Activated T-cell treated with anti-CD3 and anti-CD28 coated beads, Interleukin-2, amount 50 U/mL, for 24 hours (primary cell): ENCODE data around the gene PIN1.
"Not testable (repeated sequence)": the region's sequence is repeated elsewhere in the genome, so short reads cannot be mapped to it uniquely, and the experiment has no call there.

Experiments
- DNase-seq: peaks from one replicate; pipeline ENCODE4 v3.0.0-alpha.2; 2020
- H3K27ac Mint-ChIP-seq: 2 replicates; pipeline ENCODE4 v1.8.0; 2020; ENCODE audit warnings: mild to moderate bottlenecking, mixed read lengths
- H3K27me3 Mint-ChIP-seq: 2 replicates; pipeline ENCODE4 v1.8.0; 2020; ENCODE audit warnings: mixed read lengths
- H3K36me3 Mint-ChIP-seq: 2 replicates; pipeline ENCODE4 v1.8.0; 2020; ENCODE audit warnings: low read depth, mixed read lengths
- H3K4me1 Mint-ChIP-seq: 2 replicates; pipeline ENCODE4 v1.8.0; 2020; ENCODE audit warnings: low read depth, mixed read lengths
- H3K4me3 Mint-ChIP-seq: 2 replicates; pipeline ENCODE4 v1.8.0; 2020; ENCODE audit warnings: mild to moderate bottlenecking, moderate library complexity, mixed read lengths
- H3K9me3 Mint-ChIP-seq: 2 replicates; pipeline ENCODE4 v1.8.0; 2020; ENCODE audit warnings: mixed read lengths

PIN1 gene

DNA sequence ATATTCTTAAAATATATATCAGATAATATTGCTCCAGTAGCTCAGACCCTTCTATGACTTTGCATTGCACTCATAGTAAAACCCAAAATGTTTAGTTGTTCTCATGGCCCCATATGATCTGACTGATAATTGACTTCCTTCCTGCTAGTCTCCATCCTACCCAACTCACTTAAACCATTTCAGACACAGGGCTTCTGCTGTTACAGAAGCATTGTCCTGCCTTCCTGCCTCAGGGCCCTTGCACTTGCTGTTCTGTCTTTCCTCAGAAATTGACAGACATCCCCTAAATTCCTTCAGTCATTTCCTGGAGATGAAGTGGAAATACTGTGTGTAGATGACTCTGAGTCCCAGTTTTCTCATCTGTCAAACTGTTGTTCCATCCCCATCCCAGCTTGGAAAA lies 36.0 kb upstream of the PIN1 start:
- no peak for DNase-seq
- peaks cover 13% of the 10 kb centered on the region for H3K36me3 Mint-ChIP-seq

DNA sequence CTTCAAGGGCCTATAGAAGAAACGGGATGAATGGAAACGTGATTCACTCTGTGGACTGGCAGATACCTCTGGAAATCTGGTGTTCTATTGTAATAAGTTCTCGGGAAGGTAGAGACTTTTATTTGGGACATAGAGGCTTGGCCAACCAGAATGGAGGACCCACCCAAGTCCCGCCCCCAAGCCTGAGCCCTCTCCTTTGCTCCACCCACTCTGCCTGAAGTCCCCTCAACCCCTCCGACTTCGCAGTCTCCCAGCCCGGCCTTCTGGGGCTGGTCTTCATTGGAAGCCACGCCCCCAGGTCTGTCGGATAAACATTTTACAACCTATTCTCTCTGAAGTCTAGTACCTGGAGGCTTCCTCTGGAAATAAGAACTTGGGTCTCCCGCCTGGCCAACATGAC lies 33.1 kb upstream of the PIN1 start:
- DNase-seq, result no peak
- Mint-ChIP-seq H3K27ac (no peak overlapping the region), H3K36me3 (peaks cover 27% of the 10 kb centered on the region), H3K9me3 (no peaks in the 10 kb centered on the region), H3K4me1 (peaks cover 22% of the 10 kb centered on the region), H3K4me3 (no peak overlapping the region), H3K27me3 (no peaks in the 10 kb centered on the region)

More for the DNA sequence above, 36.0 kb upstream of the PIN1 start:
- Mint-ChIP-seq H3K27ac (peak overlapping the region; percentile 10), H3K9me3 (no peaks in the 10 kb centered on the region), H3K27me3 (no peaks in the 10 kb centered on the region), H3K4me3 (no peak overlapping the region), H3K4me1 (peaks cover 25% of the 10 kb centered on the region)

DNA sequence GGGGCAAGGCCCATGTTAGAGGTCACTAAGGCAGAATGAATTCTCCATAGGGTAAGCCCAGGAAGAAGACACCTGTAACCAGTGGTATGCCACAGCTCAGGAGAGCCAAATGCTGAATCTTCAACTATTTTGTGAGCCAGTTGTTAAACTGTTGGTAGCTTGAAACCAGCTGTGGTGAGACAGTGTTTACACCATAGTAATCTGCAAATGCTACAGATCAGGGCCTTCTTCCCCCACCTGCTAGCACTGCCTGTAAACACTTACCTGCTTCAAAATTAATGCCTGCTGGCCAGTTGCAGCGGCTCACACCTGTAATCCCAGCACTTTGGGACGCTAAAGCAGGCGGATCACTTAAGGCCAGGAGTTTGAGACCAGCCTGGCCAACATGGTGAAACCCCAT lies 28.3 kb upstream of the PIN1 start:
- peaks cover 59% of the 10 kb centered on the region for H3K36me3 Mint-ChIP-seq
- H3K27me3 Mint-ChIP-seq, result no peaks in the 10 kb centered on the region
- H3K4me3 Mint-ChIP-seq, result no peak overlapping the region
- no peak for DNase-seq
- no peaks in the 10 kb centered on the region for H3K9me3 Mint-ChIP-seq
- H3K4me1 Mint-ChIP-seq, result peaks cover 31% of the 10 kb centered on the region
- no peak overlapping the region for H3K27ac Mint-ChIP-seq

GRCh38 chr19:9808855-9809824 lies 26.0 kb upstream of the PIN1 start:
- peaks cover 63% of the 10 kb centered on the region for H3K36me3 Mint-ChIP-seq
- H3K9me3 Mint-ChIP-seq, result no peaks in the 10 kb centered on the region
- H3K27ac Mint-ChIP-seq, result peak overlapping the region; percentile 80
- DNase-seq, result no peak
- no peaks in the 10 kb centered on the region for H3K27me3 Mint-ChIP-seq
- no peak overlapping the region for H3K4me3 Mint-ChIP-seq
- H3K4me1 Mint-ChIP-seq, result peaks cover 30% of the 10 kb centered on the region

GRCh38 chr19:9811139-9811538 lies 24.0 kb upstream of the PIN1 start:
- DNase-seq, result no peak
- Mint-ChIP-seq H3K27ac (no peak overlapping the region), H3K4me3 (no peak overlapping the region), H3K27me3 (no peaks in the 10 kb centered on the region), H3K9me3 (peaks cover under 1% of the 10 kb centered on the region), H3K36me3 (peaks cover 70% of the 10 kb centered on the region), H3K4me1 (peaks cover 34% of the 10 kb centered on the region)

DNA sequence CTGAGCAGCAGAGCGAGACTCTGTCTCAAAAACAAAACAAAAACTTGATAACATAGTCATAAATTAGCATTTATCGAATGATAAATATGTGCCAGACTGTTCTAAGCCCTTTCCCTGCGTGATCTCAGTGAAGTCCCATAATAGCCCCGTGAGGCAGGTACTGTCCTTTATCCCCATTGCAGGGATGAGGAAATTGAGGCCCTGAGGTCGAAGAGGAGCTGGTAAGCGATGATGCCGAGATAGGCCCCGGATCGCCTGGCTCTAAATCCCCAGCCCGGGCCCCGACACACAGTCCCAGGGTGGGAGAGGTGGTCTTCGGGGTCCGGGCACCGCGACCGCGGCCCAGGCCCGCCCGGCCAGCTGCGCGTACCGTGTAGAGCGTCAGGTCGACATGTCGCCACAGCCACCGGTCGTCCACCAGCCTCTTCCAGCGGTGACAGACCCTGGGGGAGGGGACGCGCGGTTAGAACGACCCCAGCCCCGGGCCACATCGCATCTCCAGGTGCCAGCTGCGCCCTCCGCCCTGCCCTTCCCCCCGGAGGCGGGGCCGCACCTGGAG lies 16.9 kb upstream of the PIN1 start:
- Mint-ChIP-seq H3K4me1 (peaks cover 39% of the 10 kb centered on the region), H3K9me3 (peaks cover 7% of the 10 kb centered on the region), H3K4me3 (peak overlapping the region; percentile 93), H3K36me3 (peaks cover 51% of the 10 kb centered on the region), H3K27ac (peak overlapping the region; percentile 97), H3K27me3 (no peaks in the 10 kb centered on the region)
- no peak for DNase-seq

GRCh38 chr19:9818734-9819595 lies 16.2 kb upstream of the PIN1 start, which contains the start of gene FBXL12:
TSS of gene FBXL12 (minus strand) at chr19:9819079. CDS start at chr19:9818813, 266 bp downstream.
- Mint-ChIP-seq H3K27me3 (no peaks in the 10 kb centered on the region), H3K36me3 (peaks cover 51% of the 10 kb centered on the region), H3K4me1 (peaks cover 39% of the 10 kb centered on the region), H3K4me3 (peak within 1 kb of the TSS; percentile 93), H3K9me3 (peaks cover 7% of the 10 kb centered on the region), H3K27ac (peak within 1 kb of the TSS; percentile 97)
- DNase-seq, result peak; percentile 100

DNA sequence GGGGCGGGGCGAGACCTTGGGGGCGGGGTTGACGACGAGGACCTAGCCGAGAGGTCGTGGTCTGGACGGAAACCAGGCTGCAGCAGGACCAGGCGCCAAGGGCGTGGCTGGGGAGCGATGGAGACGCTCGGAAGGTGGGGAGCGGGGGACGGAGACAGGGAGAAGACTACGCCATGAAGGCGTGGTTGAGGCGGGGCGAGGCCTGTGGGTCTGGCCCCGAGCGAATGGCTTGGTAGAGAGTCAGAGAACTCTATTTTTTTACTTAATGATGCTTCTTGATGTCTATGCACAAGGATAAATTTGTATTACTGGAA lies 15.6 kb upstream of the PIN1 start:
- Mint-ChIP-seq H3K27me3 (no peaks in the 10 kb centered on the region), H3K27ac (peak overlapping the region; percentile 97), H3K36me3 (peaks cover 50% of the 10 kb centered on the region), H3K9me3 (peaks cover 7% of the 10 kb centered on the region), H3K4me1 (peaks cover 39% of the 10 kb centered on the region), H3K4me3 (peak overlapping the region; percentile 93)
- no peak for DNase-seq

DNA sequence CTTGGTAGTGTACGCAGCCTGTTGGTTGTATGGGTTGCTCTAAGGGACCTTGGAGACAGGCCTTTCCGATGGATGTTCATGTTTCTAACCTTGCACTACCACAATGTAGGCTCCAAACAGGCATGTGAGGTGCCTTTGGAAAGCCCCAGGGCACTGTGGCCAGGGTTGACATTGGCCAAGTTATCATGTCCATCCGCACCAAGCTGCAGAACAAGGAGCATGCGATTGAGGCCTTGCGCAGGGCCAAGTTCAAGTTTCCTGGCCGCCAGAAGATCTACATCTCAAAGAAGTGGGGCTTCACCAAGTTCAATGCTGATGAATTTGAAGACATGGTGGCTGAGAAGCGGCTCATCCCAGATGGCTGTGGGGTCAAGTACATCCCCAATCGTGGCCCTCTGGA lies 15.1 kb upstream of the PIN1 start:
- not testable (repeated sequence) for DNase-seq, H3K9me3 Mint-ChIP-seq, H3K27me3 Mint-ChIP-seq
- Mint-ChIP-seq H3K36me3 (peaks cover 46% of the 10 kb centered on the region), H3K27ac (peak overlapping the region; percentile 97), H3K4me3 (peak overlapping the region; percentile 93), H3K4me1 (peaks cover 35% of the 10 kb centered on the region)

DNA sequence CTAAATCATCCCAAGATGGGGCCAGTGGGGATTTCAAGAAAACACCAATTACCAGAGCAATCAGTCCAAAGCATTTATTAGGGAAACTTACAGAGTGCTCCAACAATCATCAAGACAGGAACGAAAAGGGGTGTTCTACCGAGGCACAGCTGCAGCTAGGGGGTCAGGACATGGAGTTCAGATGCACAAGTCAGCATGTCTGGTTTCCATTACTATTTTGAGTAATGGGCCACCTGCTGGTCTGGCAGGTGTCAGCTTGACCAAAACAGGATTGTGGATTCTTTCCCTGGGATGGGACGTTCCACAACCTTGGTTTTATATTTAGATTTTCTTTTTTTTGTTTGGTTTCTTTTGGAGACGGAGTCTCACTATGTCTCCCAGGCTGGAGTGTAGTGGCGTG lies 11.3 kb upstream of the PIN1 start:
- no peaks in the 10 kb centered on the region for H3K9me3 Mint-ChIP-seq
- no peak overlapping the region for H3K4me3 Mint-ChIP-seq
- DNase-seq, result no peak
- H3K36me3 Mint-ChIP-seq, result peaks cover 38% of the 10 kb centered on the region
- H3K4me1 Mint-ChIP-seq, result peaks cover 30% of the 10 kb centered on the region
- no peak overlapping the region for H3K27ac Mint-ChIP-seq
- no peaks in the 10 kb centered on the region for H3K27me3 Mint-ChIP-seq

DNA sequence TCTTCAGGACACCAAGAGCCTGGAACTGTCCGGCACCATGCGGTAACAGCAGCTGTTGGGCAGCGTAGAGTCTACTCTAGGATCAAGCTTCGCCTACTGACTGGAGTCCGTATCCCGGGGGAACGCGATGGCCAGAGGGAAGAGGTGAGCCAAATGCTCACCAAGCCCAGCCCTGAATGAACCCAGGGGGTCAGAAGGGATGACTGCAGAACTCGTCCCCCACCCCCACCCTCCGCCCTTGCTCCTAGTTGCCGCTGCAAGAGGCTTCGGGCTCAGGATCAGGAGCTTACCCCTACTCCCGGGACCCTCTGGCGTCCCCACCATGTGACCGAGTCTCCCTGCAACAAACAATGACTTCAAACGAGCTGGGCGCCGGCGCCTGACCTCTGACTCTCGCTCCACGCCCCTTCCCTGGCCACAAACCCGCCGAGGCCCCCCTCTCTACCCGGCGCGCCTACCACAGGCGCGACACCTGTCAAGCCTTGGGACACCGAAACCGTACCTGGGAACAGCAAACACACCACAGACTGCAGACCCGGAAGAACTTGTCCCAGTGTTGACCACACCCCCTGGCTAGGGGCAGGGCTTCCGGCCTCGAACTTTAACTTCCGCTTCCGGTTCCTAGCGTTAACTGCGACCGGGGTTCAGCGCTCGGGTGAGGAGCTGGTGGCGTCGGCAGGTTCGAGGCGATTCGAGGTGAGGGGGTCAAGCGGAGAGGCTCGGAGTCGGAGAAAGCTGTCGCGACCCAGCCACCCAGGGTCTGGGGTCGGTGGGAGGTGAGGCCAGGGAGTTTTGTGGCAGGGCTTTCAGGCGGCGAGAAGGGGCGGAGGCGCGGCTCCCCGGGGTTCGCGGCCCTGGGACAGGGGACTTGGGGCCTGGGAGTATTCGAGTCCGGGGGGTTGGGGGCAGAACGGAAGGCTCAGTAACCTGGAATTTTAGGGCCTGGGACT lies 7.6 kb upstream of the PIN1 start, which contains the start of gene UBL5:
Gene UBL5, plus strand, starts transcription at position 630 of the 950 bp plus-strand sequence. CDS start 420 bp downstream, outside the sequence.
- H3K27ac Mint-ChIP-seq, result peak within 1 kb of the TSS; percentile 98
- peak; percentile 92 for DNase-seq
- H3K36me3 Mint-ChIP-seq, result peaks cover 56% of the 10 kb centered on the region
- H3K4me3 Mint-ChIP-seq, result peak within 1 kb of the TSS; percentile 98
- H3K27me3 Mint-ChIP-seq, result no peaks in the 10 kb centered on the region
- no peaks in the 10 kb centered on the region for H3K9me3 Mint-ChIP-seq
- peaks cover 29% of the 10 kb centered on the region for H3K4me1 Mint-ChIP-seq

- H3K36me3 Mint-ChIP-seq, result peaks cover 52% of the 10 kb centered on the region
These were observed 6.5 kb upstream of the PIN1 start for GRCh38 chr19:9828551-9829063.

GRCh38 chr19:9834307-9834725 lies 802 bp upstream of the PIN1 start:
- peaks cover 46% of the 10 kb centered on the region for H3K36me3 Mint-ChIP-seq
- H3K9me3 Mint-ChIP-seq, result no peaks in the 10 kb centered on the region
- peak overlapping the region; percentile 89 for H3K4me3 Mint-ChIP-seq
- no peak for DNase-seq
- H3K27me3 Mint-ChIP-seq, result no peaks in the 10 kb centered on the region
- H3K4me1 Mint-ChIP-seq, result peaks cover 29% of the 10 kb centered on the region
- H3K27ac Mint-ChIP-seq, result peak overlapping the region; percentile 91

More at GRCh38 chr19:9828551-9829063, 6.5 kb upstream of the PIN1 start:
- no peaks in the 10 kb centered on the region for H3K27me3 Mint-ChIP-seq
- H3K4me1 Mint-ChIP-seq, result peaks cover 25% of the 10 kb centered on the region
- DNase-seq, result no peak
- H3K27ac Mint-ChIP-seq, result peak overlapping the region; percentile 98
- peak overlapping the region; percentile 98 for H3K4me3 Mint-ChIP-seq
- no peaks in the 10 kb centered on the region for H3K9me3 Mint-ChIP-seq
